GM10266 (cell line): Measurements from ENCODE around the gene TPM1.

Experiments used
- DNase-seq: peaks from one replicate; pipeline ENCODE4 v3.0.0; 2012; ENCODE audit errors: extremely low spot score
- TF ChIP-seq, protein P1 (sequence below): IDR thresholded peaks from 2 replicates; pipeline ENCODE4 v1.5.1; 2012; ENCODE audit warnings: mild to moderate bottlenecking, low read depth; ENCODE audit not compliant: control insufficient read depth, insufficient read depth; ENCODE audit errors: missing control alignments

Gene TPM1

DNA sequence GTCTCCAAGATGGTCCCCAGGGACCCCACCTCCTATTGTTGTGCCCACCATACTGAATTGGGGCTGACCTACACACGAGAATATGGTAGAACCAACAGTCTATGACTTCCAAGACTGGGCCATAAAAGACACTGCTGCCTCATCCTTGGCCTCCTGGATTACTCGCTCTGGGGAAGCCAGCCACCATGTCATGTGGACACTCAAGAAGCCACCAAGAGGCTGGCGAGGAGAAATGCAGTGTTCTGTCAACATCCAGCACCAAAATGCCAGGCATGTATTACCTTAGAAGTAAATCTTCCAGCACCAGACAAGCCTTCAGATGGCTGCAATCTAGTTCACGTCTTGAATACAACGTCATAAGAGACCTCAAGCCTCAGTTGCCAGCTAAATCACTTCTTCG, 17.1 kb upstream of the TPM1 start:
- TF ChIP-seq, protein P1, sequence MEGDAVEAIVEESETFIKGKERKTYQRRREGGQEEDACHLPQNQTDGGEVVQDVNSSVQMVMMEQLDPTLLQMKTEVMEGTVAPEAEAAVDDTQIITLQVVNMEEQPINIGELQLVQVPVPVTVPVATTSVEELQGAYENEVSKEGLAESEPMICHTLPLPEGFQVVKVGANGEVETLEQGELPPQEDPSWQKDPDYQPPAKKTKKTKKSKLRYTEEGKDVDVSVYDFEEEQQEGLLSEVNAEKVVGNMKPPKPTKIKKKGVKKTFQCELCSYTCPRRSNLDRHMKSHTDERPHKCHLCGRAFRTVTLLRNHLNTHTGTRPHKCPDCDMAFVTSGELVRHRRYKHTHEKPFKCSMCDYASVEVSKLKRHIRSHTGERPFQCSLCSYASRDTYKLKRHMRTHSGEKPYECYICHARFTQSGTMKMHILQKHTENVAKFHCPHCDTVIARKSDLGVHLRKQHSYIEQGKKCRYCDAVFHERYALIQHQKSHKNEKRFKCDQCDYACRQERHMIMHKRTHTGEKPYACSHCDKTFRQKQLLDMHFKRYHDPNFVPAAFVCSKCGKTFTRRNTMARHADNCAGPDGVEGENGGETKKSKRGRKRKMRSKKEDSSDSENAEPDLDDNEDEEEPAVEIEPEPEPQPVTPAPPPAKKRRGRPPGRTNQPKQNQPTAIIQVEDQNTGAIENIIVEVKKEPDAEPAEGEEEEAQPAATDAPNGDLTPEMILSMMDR, result no peak
- no peak for DNase-seq

DNA sequence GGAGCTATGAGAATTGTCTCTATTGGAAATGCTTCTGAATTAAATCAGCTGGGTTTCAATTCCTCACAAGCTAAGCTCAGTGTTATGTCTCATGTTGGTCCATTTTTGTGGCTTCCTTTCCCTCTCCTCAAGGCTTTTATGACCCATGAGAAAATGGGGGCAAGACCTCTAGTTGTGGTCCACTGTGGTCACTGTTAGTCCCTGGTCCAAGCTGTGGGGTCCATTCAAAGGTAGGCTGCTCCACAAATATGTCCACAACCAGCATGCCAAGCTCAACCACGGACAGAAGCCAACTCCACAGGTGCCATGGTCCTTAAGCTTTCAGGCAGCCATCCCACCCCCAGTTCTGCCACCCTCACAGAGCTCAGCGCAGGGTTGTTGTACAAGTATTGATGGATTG, 14.9 kb upstream of the TPM1 start:
- no peak for DNase-seq
- TF ChIP-seq, protein P1, result no peak

- DNase-seq, result no peak
- TF ChIP-seq, protein P1, result no peak
These were observed 14.0 kb upstream of the TPM1 start for GRCh38 chr15:63028442-63029110.

GRCh38 chr15:63029676-63030075, 12.9 kb upstream of the TPM1 start:
- TF ChIP-seq, protein P1, result no peak
- DNase-seq, result no peak

GRCh38 chr15:63030101-63030551, 12.4 kb upstream of the TPM1 start:
- TF ChIP-seq, protein P1, result no peak
- DNase-seq, result no peak

DNA sequence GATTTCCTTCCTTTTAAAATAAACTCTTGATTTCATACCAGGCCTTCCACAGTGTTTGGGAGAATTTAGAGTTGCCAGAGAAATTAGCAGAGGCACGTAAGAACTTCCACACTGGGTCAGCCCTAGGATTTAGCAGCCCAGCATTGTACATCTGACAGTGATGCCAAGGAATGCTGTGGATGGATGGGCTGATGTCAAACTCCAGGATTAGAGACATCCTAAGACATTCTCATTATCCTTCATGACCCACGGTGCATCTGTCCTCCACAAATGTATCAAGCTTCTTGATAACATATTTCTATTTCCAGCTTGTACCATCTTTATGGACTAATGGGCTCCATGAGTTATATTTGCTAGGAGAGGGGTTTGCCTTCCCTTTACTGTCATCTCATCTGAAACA, 8.0 kb upstream of the TPM1 start:
- TF ChIP-seq, protein P1, result no peak
- DNase-seq, result no peak

DNA sequence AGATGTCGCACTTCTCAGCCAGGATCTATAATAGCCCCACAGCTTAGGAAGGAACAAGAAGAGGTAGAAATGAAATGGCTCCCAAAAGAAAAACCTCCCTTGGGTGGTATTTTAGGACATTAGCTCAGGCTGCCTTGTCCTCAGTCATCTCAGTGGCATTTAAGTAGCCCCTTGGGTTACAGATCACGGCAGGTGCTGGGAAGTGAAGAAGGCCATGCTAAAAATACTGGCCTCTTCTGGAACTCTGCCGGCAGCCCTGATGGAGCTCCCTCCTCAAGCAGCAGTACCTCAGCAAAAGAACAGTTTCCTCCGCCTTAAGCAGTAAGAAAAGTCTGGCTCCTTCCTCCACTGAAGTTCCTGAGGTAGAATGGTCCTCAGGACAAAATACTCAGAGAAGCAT, 7.3 kb upstream of the TPM1 start:
- TF ChIP-seq, protein P1, result no peak
- no peak for DNase-seq
